ENCODE measurements around the gene FAM76B.
A peak's percentile ranks its signal among the peaks of the same experiment; 100 is the strongest.

Gene FAM76B

GRCh38 chr11:95795627-95796295 is 6.2 kb upstream of the FAM76B start:
- H3K4me3 ChIP-seq (ENCODE audit: low read depth, low read length): no peak overlapping the region
- DNase-seq (ENCODE audit: low read depth): no peak
- TF ChIP-seq, protein P1, sequence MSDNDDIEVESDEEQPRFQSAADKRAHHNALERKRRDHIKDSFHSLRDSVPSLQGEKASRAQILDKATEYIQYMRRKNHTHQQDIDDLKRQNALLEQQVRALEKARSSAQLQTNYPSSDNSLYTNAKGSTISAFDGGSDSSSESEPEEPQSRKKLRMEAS (IDR thresholded peaks at IDR 0.05; ENCODE audit: low read depth, low read length): no peak
- no peak for TF ChIP-seq MYC (IDR thresholded peaks at IDR 0.05; ENCODE audit: low read depth, low read length)
- TF ChIP-seq CTCF (IDR thresholded peaks at IDR 0.05; ENCODE audit: low read depth, low read length): no peak
- no peak for TF ChIP-seq POLR2A (IDR thresholded peaks at IDR 0.05; ENCODE audit: extremely low read depth, insufficient read length)

DNA sequence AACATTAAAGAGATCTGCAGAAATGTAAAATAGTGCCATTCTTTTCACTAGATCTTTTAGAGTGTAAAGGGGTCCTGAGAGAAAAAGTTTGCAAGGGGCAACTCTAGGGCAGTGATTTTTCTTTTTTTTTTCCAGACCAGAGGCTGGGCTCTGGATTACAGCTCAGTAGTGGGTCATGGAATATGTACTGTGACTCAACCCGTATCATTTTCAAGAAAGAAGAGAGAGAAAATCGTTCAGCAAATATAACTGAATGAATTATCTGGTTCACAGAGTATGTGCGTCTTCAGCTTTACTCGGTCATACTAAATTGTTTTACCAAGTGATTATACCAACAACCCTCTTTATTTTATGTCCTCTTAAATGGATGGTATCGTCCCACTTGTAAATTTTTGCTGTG is 4.5 kb upstream of the FAM76B start:
- DNase-seq (ENCODE audit: low read depth): no peak
- TF ChIP-seq POLR2A (IDR thresholded peaks at IDR 0.05; ENCODE audit: extremely low read depth, insufficient read length) (no peak), CTCF (IDR thresholded peaks at IDR 0.05; ENCODE audit: low read depth, low read length) (no peak), MYC (IDR thresholded peaks at IDR 0.05; ENCODE audit: low read depth, low read length) (no peak)
- TF ChIP-seq, protein P1 (IDR thresholded peaks at IDR 0.05; ENCODE audit: low read depth, low read length): no peak
- peak overlapping the region; percentile 87 for H3K4me3 ChIP-seq (ENCODE audit: low read depth, low read length)

- H3K4me3 ChIP-seq (ENCODE audit: low read depth, low read length): peak overlapping the region; percentile 87
- TF ChIP-seq MYC (IDR thresholded peaks at IDR 0.05; ENCODE audit: low read depth, low read length) (no peak), CTCF (IDR thresholded peaks at IDR 0.05; ENCODE audit: low read depth, low read length) (no peak), POLR2A (IDR thresholded peaks at IDR 0.05; ENCODE audit: extremely low read depth, insufficient read length) (no peak)
- TF ChIP-seq, protein P1 (IDR thresholded peaks at IDR 0.05; ENCODE audit: low read depth, low read length): no peak
These were observed 3.5 kb upstream of the FAM76B start for GRCh38 chr11:95793116-95793515.

DNA sequence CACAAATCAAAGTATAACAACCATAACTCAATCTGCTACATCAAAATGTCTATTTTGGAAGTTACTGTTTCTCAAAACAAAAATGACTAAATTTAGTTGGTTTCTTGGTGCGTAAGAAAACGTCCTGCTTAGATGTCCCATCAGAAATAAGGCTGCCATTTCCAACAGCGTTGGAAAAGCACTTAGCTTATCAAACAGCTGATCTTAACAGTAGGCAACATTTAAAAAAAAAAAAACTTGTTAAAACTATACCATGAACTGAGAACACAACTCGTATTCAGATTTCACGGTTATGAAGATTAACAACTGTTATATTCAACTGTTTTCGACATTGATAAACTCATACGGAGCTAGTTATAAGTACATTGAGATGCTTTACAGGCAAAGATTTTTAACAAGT is 3.1 kb upstream of the FAM76B start:
- DNase-seq (ENCODE audit: low read depth): no peak
- TF ChIP-seq MYC (IDR thresholded peaks at IDR 0.05; ENCODE audit: low read depth, low read length): no peak
- no peak for TF ChIP-seq CTCF (IDR thresholded peaks at IDR 0.05; ENCODE audit: low read depth, low read length)
- no peak for TF ChIP-seq POLR2A (IDR thresholded peaks at IDR 0.05; ENCODE audit: extremely low read depth, insufficient read length)
- TF ChIP-seq, protein P1 (IDR thresholded peaks at IDR 0.05; ENCODE audit: low read depth, low read length): no peak
- peak overlapping the region; percentile 87 for H3K4me3 ChIP-seq (ENCODE audit: low read depth, low read length)

More at GRCh38 chr11:95793116-95793515, 3.5 kb upstream of the FAM76B start:
- DNase-seq (ENCODE audit: low read depth): no peak

DNA sequence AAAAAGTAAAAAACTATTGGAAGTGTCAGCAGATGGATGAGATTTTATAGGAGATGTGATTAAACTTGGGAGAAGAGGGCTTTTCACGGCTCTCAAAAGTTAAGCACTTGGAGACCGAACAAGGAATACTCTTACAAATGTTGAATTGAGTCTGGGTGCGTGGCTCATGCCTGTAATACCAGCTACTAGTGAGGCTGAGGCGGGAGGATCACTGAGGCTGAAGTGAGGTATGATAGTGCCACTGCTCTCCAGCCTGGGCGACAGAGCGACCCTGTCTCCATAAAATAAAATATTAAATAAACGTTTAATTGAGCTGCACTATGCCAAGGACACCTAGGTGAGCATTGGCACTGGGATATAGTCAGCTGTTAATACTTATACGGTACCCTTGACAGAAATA is 2.6 kb upstream of the FAM76B start:
- TF ChIP-seq CTCF (IDR thresholded peaks at IDR 0.05; ENCODE audit: low read depth, low read length) (no peak), MYC (IDR thresholded peaks at IDR 0.05; ENCODE audit: low read depth, low read length) (no peak), POLR2A (IDR thresholded peaks at IDR 0.05; ENCODE audit: extremely low read depth, insufficient read length) (no peak)
- TF ChIP-seq, protein P1 (IDR thresholded peaks at IDR 0.05; ENCODE audit: low read depth, low read length): no peak
- no peak for DNase-seq (ENCODE audit: low read depth)
- peak overlapping the region; percentile 87 for H3K4me3 ChIP-seq (ENCODE audit: low read depth, low read length)
